BE2C (cell line): Measurements from ENCODE around the gene DENND5B.

Source experiments
- DNase-seq: peaks from one replicate; pipeline ENCODE4 v3.0.0-alpha.2; 2020
- H3K27me3 ChIP-seq: fragments of 250-450 bp; sonication (Bioruptor Pico); 2 replicates; pipeline ENCODE4 v1.5.1; 2020; ENCODE audit warnings: mild to moderate bottlenecking
- H3K36me3 ChIP-seq: fragments of 250-450 bp; sonication (Bioruptor Pico); 2 replicates; pipeline ENCODE4 v1.5.1; 2020; ENCODE audit warnings: mild to moderate bottlenecking
- H3K4me1 ChIP-seq: fragments of 250-450 bp; sonication (Bioruptor Pico); 2 replicates; pipeline ENCODE4 v1.5.1; 2020
- H3K4me3 ChIP-seq: 2 replicates; pipeline ENCODE4 v1.5.1; 2011; ENCODE audit warnings: low read depth, low read length
- H3K9me3 ChIP-seq: fragments of 250-450 bp; sonication (Bioruptor Pico); 2 replicates; pipeline ENCODE4 v1.5.1; 2020
- CTCF ChIP-seq: IDR thresholded peaks from 2 replicates; pipeline ENCODE4 v1.5.1; 2012; ENCODE audit warnings: mild to moderate bottlenecking, low read depth, low read length

The DENND5B gene

GRCh38 chr12:31523306-31523705 lies 67.6 kb downstream of the DENND5B start:
- Histone ChIP-seq H3K4me1 (no peaks in the 10 kb centered on the region; the same call in 1 of the 2 replicates), H3K4me3 (no peak overlapping the region)

GRCh38 chr12:31522607-31523006 lies 68.3 kb downstream of the DENND5B start:
- no peak for DNase-seq
- Histone ChIP-seq H3K27me3 (no peaks in the 10 kb centered on the region), H3K4me3 (no peak overlapping the region), H3K36me3 (no peaks in the 10 kb centered on the region), H3K4me1 (no peaks in the 10 kb centered on the region; the same call in 1 of the 2 replicates), H3K9me3 (no peaks in the 10 kb centered on the region)
- no peak for TF ChIP-seq CTCF

More at GRCh38 chr12:31523306-31523705, 67.6 kb downstream of the DENND5B start:
- Histone ChIP-seq H3K36me3 (no peaks in the 10 kb centered on the region), H3K9me3 (no peaks in the 10 kb centered on the region), H3K27me3 (no peaks in the 10 kb centered on the region)
- DNase-seq = no peak
- TF ChIP-seq CTCF = no peak

GRCh38 chr12:31521964-31522363 lies 69.0 kb downstream of the DENND5B start:
- Histone ChIP-seq H3K4me1 (no peaks in the 10 kb centered on the region; the same call in 1 of the 2 replicates), H3K4me3 (no peak overlapping the region)

GRCh38 chr12:31519511-31519910 lies 71.4 kb downstream of the DENND5B start:
- no peak for TF ChIP-seq CTCF
- no peak for DNase-seq
- Histone ChIP-seq H3K9me3 (no peaks in the 10 kb centered on the region), H3K4me1 (no peaks in the 10 kb centered on the region; the same call in 1 of the 2 replicates), H3K36me3 (no peaks in the 10 kb centered on the region), H3K4me3 (no peak overlapping the region), H3K27me3 (no peaks in the 10 kb centered on the region)

More at GRCh38 chr12:31521964-31522363, 69.0 kb downstream of the DENND5B start:
- no peak for TF ChIP-seq CTCF
- no peak for DNase-seq
- no peaks in the 10 kb centered on the region for H3K27me3 ChIP-seq
- H3K9me3 ChIP-seq = no peaks in the 10 kb centered on the region
- no peaks in the 10 kb centered on the region for H3K36me3 ChIP-seq

- no peaks in the 10 kb centered on the region; the same call in 1 of the 2 replicates for H3K4me1 ChIP-seq
- DNase-seq = no peak
- H3K36me3 ChIP-seq = no peaks in the 10 kb centered on the region
- no peaks in the 10 kb centered on the region for H3K27me3 ChIP-seq
- H3K4me3 ChIP-seq = no peak overlapping the region
- TF ChIP-seq CTCF = no peak
- no peaks in the 10 kb centered on the region for H3K9me3 ChIP-seq
Observed at GRCh38 chr12:31518680-31519227, 72.2 kb downstream of the DENND5B start.

GRCh38 chr12:31517994-31518393 lies 72.9 kb downstream of the DENND5B start:
- H3K9me3 ChIP-seq = no peaks in the 10 kb centered on the region
- no peaks in the 10 kb centered on the region for H3K27me3 ChIP-seq
- DNase-seq = no peak
- no peaks in the 10 kb centered on the region; the same call in 1 of the 2 replicates for H3K4me1 ChIP-seq
- no peak overlapping the region for H3K4me3 ChIP-seq
- TF ChIP-seq CTCF = no peak
- no peaks in the 10 kb centered on the region for H3K36me3 ChIP-seq
